22Rv1 (cell line): ENCODE measurements around the gene NMNAT2.

Source experiments
- ZFX ChIP-seq: fragments of 450-650 bp; IDR thresholded peaks from 2 replicates; pipeline ENCODE4 v1.6.1; 2017; ENCODE audit warnings: antibody characterized with exemption, borderline replicate concordance
- TF ChIP-seq, protein P1 (sequence below): fragments of 450-650 bp; IDR thresholded peaks from 2 replicates; pipeline ENCODE4 v1.5.1; 2017; ENCODE audit warnings: mild to moderate bottlenecking

GRCh38 chr1:183273300-183273699, 144.9 kb downstream of the NMNAT2 start:
- TF ChIP-seq, protein P1, sequence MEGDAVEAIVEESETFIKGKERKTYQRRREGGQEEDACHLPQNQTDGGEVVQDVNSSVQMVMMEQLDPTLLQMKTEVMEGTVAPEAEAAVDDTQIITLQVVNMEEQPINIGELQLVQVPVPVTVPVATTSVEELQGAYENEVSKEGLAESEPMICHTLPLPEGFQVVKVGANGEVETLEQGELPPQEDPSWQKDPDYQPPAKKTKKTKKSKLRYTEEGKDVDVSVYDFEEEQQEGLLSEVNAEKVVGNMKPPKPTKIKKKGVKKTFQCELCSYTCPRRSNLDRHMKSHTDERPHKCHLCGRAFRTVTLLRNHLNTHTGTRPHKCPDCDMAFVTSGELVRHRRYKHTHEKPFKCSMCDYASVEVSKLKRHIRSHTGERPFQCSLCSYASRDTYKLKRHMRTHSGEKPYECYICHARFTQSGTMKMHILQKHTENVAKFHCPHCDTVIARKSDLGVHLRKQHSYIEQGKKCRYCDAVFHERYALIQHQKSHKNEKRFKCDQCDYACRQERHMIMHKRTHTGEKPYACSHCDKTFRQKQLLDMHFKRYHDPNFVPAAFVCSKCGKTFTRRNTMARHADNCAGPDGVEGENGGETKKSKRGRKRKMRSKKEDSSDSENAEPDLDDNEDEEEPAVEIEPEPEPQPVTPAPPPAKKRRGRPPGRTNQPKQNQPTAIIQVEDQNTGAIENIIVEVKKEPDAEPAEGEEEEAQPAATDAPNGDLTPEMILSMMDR, result no peak
- TF ChIP-seq ZFX, result no peak
